Calu3 (cell line): ENCODE data around the gene PLEKHN1. TPM values are rescaled to one million over a fixed set of nuclear protein-coding genes. Genes with fewer than 3 reads are reported as not detected.

Source experiments
- BruUV-seq: library from RNA; stranded (reverse); fragments of 400-500 nt; replicated peaks from 2 replicates; lab custom pipeline; 2021; lab: Mats Ljungman, UMichigan
- CTCF ChIA-PET: fragments of 300-600 bp; sonication (Branson Sonifier 250); formaldehyde crosslinking; loops from one replicate; lab custom pipeline; 2022; ENCODE audit warnings: antibody characterized with exemption; lab: Charles Lee
- DNase-seq: peaks from one replicate; pipeline ENCODE4 v3.0.0; 2022
- H3K27ac Mint-ChIP-seq: one replicate; pipeline ENCODE4 v1.8.0; 2022; ENCODE audit warnings: mixed read lengths; ENCODE audit not compliant: unreplicated experiment
- H3K27me3 Mint-ChIP-seq: one replicate; pipeline ENCODE4 v1.8.0; 2022; ENCODE audit warnings: mixed read lengths; ENCODE audit not compliant: unreplicated experiment
- H3K36me3 Mint-ChIP-seq: one replicate; pipeline ENCODE4 v1.8.0; 2022; ENCODE audit warnings: mild to moderate bottlenecking, moderate library complexity, mixed read lengths; ENCODE audit not compliant: insufficient read depth, unreplicated experiment
- H3K4me1 Mint-ChIP-seq: one replicate; pipeline ENCODE4 v1.8.0; 2022; ENCODE audit warnings: mild to moderate bottlenecking, low read depth, mixed read lengths; ENCODE audit not compliant: unreplicated experiment
- H3K4me3 Mint-ChIP-seq: one replicate; pipeline ENCODE4 v1.8.0; 2022; ENCODE audit warnings: mild to moderate bottlenecking, low read depth, moderate library complexity, mixed read lengths; ENCODE audit not compliant: unreplicated experiment
- H3K9me3 Mint-ChIP-seq: one replicate; pipeline ENCODE4 v1.8.0; 2022; ENCODE audit warnings: low read depth, mixed read lengths; ENCODE audit not compliant: unreplicated experiment
- intact Hi-C: fragments of 100-400 bp; cut with micrococcal nuclease; formaldehyde crosslinking; loops from one replicate; pipeline ENCODE4 v1.10.0; 2022; ENCODE audit not compliant: unreplicated experiment
- total RNA-seq: library from RNA; stranded (reverse); gene quantifications from 2 replicates; pipeline ENCODE4 v1.2.3, GENCODE V29; 2022
- TF ChIP-seq, protein P1 (sequence below): fragments of 200-600 bp; IDR thresholded peaks from one replicate; pipeline ENCODE4 v1.8.0; 2022; ENCODE audit warnings: antibody characterized with exemption; ENCODE audit not compliant: unreplicated experiment

Gene PLEKHN1
- total RNA-seq, 1 experiment from 2014 or later, result 11.9 TPM

DNA sequence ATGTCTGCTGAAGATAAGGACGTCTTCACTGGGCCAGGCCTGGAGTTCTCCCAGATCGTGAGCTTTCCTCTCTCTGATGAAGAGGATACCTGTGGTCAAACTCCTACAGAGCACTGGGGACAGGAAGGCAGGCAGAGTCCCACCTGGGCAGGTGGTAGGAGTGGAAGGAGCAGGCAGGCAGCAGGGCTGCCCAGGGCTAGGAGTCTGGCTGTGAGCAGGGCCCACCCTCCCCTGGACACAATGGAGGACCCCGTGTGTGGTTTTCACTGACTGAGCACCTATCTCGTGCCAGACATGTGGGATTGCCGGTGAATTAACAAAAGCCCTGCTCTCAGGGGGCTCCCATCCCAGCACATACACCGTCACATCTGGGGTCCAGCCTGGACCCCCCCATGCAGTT, 47.4 kb upstream of the PLEKHN1 start:
- intact Hi-C loops, result no loop called here
- no peak overlapping the region for H3K27ac Mint-ChIP-seq
- CTCF ChIA-PET, result no interaction called here
- H3K4me1 Mint-ChIP-seq, result peaks cover 16% of the 10 kb centered on the region
- no peaks in the 10 kb centered on the region for H3K36me3 Mint-ChIP-seq
- H3K4me3 Mint-ChIP-seq, result no peak overlapping the region
- no peaks in the 10 kb centered on the region for H3K9me3 Mint-ChIP-seq
- no peak for DNase-seq
- TF ChIP-seq, protein P1, sequence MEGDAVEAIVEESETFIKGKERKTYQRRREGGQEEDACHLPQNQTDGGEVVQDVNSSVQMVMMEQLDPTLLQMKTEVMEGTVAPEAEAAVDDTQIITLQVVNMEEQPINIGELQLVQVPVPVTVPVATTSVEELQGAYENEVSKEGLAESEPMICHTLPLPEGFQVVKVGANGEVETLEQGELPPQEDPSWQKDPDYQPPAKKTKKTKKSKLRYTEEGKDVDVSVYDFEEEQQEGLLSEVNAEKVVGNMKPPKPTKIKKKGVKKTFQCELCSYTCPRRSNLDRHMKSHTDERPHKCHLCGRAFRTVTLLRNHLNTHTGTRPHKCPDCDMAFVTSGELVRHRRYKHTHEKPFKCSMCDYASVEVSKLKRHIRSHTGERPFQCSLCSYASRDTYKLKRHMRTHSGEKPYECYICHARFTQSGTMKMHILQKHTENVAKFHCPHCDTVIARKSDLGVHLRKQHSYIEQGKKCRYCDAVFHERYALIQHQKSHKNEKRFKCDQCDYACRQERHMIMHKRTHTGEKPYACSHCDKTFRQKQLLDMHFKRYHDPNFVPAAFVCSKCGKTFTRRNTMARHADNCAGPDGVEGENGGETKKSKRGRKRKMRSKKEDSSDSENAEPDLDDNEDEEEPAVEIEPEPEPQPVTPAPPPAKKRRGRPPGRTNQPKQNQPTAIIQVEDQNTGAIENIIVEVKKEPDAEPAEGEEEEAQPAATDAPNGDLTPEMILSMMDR, result no peak
- peaks cover 81% of the 10 kb centered on the region for H3K27me3 Mint-ChIP-seq
- no TSS peak for BruUV-seq

DNA sequence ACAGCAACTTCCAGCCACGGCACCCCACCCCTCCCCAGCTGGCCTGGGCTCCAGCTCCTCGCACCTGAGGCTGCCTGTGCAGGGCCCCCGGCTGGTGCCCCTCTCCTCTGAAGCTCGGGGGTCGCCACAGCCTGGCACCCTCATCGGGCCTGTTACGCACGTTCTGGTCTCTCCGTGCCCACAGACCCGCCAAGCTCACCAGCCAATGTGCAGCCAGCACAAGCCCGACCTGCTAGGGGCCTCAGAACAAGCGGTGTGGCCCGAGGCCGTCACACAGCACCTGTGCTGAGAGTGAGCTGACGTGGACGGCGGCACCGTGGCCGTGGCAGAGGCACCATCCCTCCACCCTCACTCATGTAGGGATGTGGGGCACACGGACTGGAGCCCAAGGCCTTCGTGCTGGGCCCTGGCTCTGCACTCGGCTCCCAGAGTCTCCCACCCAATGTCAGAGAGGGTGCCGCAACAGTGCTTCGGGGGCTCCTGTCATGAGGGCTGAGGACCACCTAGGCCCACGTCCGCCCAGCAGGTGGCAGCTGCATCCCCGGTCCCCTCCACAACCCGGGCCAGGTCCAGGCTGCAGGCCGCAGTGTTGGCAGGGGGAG, 46.9 kb upstream of the PLEKHN1 start:
- H3K4me1 Mint-ChIP-seq, result peaks cover 16% of the 10 kb centered on the region
- TF ChIP-seq, protein P1, result no peak
- H3K27ac Mint-ChIP-seq, result no peak overlapping the region
- H3K36me3 Mint-ChIP-seq, result no peaks in the 10 kb centered on the region
- DNase-seq, result no peak
- no TSS peak for BruUV-seq
- H3K9me3 Mint-ChIP-seq, result no peaks in the 10 kb centered on the region
- peaks cover 76% of the 10 kb centered on the region for H3K27me3 Mint-ChIP-seq
- CTCF ChIA-PET, result no interaction called here
- no peak overlapping the region for H3K4me3 Mint-ChIP-seq
- intact Hi-C loops, result no loop called here

- H3K4me1 Mint-ChIP-seq, result peaks cover 16% of the 10 kb centered on the region
- TF ChIP-seq, protein P1, result no peak
- peaks cover 69% of the 10 kb centered on the region for H3K27me3 Mint-ChIP-seq
- CTCF ChIA-PET, result interaction anchor here (1.3 kb wide), 1 partner anchor 18 kb away, joined by 3 read pairs; no protein-coding TSS in a partner anchor
- intact Hi-C loops, result no loop called here
- DNase-seq, result no peak
- no peak overlapping the region for H3K4me3 Mint-ChIP-seq
- H3K9me3 Mint-ChIP-seq, result no peaks in the 10 kb centered on the region
- BruUV-seq, result no TSS peak
- H3K27ac Mint-ChIP-seq, result no peak overlapping the region
- no peaks in the 10 kb centered on the region for H3K36me3 Mint-ChIP-seq
Observed at GRCh38 chr1:920010-920409, 46.3 kb upstream of the PLEKHN1 start.

DNA sequence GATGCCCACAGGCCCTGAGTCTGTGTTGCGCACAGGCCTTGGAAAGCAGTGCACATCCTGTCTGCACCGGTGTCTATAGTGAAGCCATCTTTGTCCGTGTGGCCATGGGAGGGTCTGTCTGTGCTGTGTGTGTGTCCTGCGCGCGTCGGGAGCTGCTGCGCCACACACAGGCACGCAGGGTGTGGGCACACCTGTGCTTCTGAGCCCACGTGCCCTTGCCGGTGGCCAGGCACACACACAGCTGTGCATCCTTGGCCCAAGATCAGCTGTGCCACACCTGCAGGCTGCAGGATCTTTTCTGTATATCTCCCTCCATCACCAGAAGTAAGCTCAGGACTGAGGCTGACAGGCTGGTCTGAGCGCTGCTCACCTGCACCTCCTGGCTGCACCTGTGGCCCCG, 45.8 kb upstream of the PLEKHN1 start:
- intact Hi-C loops, result no loop called here
- H3K4me1 Mint-ChIP-seq, result peaks cover 16% of the 10 kb centered on the region

More for the DNA sequence above, 45.8 kb upstream of the PLEKHN1 start:
- DNase-seq, result no peak
- no peaks in the 10 kb centered on the region for H3K36me3 Mint-ChIP-seq
- peaks cover 64% of the 10 kb centered on the region for H3K27me3 Mint-ChIP-seq
- TF ChIP-seq, protein P1, result no peak
- BruUV-seq, result no TSS peak
- no peak overlapping the region for H3K4me3 Mint-ChIP-seq
- CTCF ChIA-PET, result interaction anchor here (1.3 kb wide), 1 partner anchor 18 kb away, joined by 3 read pairs; no protein-coding TSS in a partner anchor
- no peak overlapping the region for H3K27ac Mint-ChIP-seq
- H3K9me3 Mint-ChIP-seq, result no peaks in the 10 kb centered on the region
